GM19043 (cell line): Measurements from ENCODE around the gene DOCK7.
"Not testable (repeated sequence)": the region's sequence is repeated elsewhere in the genome, so short reads cannot be mapped to it uniquely, and the experiment has no call there.

Experiments used
- ATAC-seq: cut with Tn5 transposase; IDR thresholded peaks from one replicate; pipeline ENCODE4 v1.9.1; 2021; ENCODE audit warnings: low read depth; ENCODE audit not compliant: unreplicated experiment

Gene DOCK7

GRCh38 chr1:62613325-62613727 is 74.9 kb downstream of the DOCK7 start:
- peak; percentile 94 for ATAC-seq

- ATAC-seq = no peak
These were observed 75.4 kb downstream of the DOCK7 start for GRCh38 chr1:62612770-62613169.

- ATAC-seq = not testable (repeated sequence)
These were observed 77.6 kb downstream of the DOCK7 start for GRCh38 chr1:62610588-62610987.

GRCh38 chr1:62608905-62609304 is 79.3 kb downstream of the DOCK7 start:
- no peak for ATAC-seq

GRCh38 chr1:62601457-62601856 is 86.7 kb downstream of the DOCK7 start:
- ATAC-seq = no peak

GRCh38 chr1:62599044-62599443 is 89.1 kb downstream of the DOCK7 start:
- no peak for ATAC-seq

- no peak for ATAC-seq
These were observed 90.9 kb downstream of the DOCK7 start, which contains the start of gene ANGPTL3 for GRCh38 chr1:62597281-62597680. TSS of gene ANGPTL3 (plus strand) at chr1:62597520. CDS start at chr1:62597567, 47 bp downstream.

GRCh38 chr1:62595647-62596046 is 92.5 kb downstream of the DOCK7 start:
- ATAC-seq = no peak

- ATAC-seq = no peak
These were observed 94.3 kb downstream of the DOCK7 start for GRCh38 chr1:62593825-62594394.

GRCh38 chr1:62590970-62591368 is 97.2 kb downstream of the DOCK7 start:
- no peak for ATAC-seq

- no peak for ATAC-seq
These were observed 97.8 kb downstream of the DOCK7 start for GRCh38 chr1:62590255-62590969.

- no peak for ATAC-seq
These were observed 98.9 kb downstream of the DOCK7 start for GRCh38 chr1:62589321-62589720.

- no peak for ATAC-seq
These were observed 100.2 kb downstream of the DOCK7 start for GRCh38 chr1:62588000-62588399.

- ATAC-seq = no peak
These were observed 102.6 kb downstream of the DOCK7 start for GRCh38 chr1:62585469-62586155.

- no peak for ATAC-seq
These were observed 114.5 kb downstream of the DOCK7 start for GRCh38 chr1:62573675-62574074.

GRCh38 chr1:62572476-62572875 is 115.7 kb downstream of the DOCK7 start:
- no peak for ATAC-seq

- ATAC-seq = not testable (repeated sequence)
These were observed 116.7 kb downstream of the DOCK7 start for GRCh38 chr1:62571517-62571916.

GRCh38 chr1:62567926-62568325 is 120.3 kb downstream of the DOCK7 start:
- not testable (repeated sequence) for ATAC-seq

GRCh38 chr1:62567182-62567581 is 121.0 kb downstream of the DOCK7 start:
- ATAC-seq = not testable (repeated sequence)

- no peak for ATAC-seq
These were observed 126.9 kb downstream of the DOCK7 start for GRCh38 chr1:62561306-62561705.

GRCh38 chr1:62544570-62544969 is 143.6 kb downstream of the DOCK7 start:
- no peak for ATAC-seq

GRCh38 chr1:62541048-62541447 is 147.1 kb downstream of the DOCK7 start:
- ATAC-seq = no peak
